ENCODE results near the gene WDR5.

The WDR5 gene

DNA sequence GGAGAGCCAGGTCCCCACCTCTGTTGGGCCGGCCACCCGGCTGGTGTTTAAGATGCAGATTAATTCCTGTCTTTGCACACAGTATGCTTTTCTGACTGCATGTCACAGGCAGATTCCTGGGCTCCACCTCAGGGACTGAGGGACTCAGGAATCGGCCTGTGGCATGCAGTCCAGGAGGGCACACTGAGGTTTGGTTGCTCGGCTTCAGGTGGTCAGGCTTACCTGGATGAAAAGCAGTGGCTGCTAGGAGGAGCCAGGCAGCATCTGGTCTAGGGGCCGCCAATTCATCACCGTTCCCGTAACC lies 1.1 kb downstream of the WDR5 start:
- DNase-seq (ENCODE audit: low read depth, low spot score) = no peak
- CTCF ChIA-PET = interaction anchor here (1.3 kb wide), 1 partner anchor 355 kb away, joined by 3 read pairs; no protein-coding TSS in a partner anchor
- TF ChIP-seq, protein P1, sequence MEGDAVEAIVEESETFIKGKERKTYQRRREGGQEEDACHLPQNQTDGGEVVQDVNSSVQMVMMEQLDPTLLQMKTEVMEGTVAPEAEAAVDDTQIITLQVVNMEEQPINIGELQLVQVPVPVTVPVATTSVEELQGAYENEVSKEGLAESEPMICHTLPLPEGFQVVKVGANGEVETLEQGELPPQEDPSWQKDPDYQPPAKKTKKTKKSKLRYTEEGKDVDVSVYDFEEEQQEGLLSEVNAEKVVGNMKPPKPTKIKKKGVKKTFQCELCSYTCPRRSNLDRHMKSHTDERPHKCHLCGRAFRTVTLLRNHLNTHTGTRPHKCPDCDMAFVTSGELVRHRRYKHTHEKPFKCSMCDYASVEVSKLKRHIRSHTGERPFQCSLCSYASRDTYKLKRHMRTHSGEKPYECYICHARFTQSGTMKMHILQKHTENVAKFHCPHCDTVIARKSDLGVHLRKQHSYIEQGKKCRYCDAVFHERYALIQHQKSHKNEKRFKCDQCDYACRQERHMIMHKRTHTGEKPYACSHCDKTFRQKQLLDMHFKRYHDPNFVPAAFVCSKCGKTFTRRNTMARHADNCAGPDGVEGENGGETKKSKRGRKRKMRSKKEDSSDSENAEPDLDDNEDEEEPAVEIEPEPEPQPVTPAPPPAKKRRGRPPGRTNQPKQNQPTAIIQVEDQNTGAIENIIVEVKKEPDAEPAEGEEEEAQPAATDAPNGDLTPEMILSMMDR (IDR thresholded peaks at IDR 0.05; ENCODE audit: insufficient read depth, low read length, missing control alignments) = no peak
- H3K4me3 ChIP-seq (ENCODE audit: low read depth, low read length) = peak overlapping the region; percentile 90
- POLR2A ChIA-PET = no interaction called here

DNA sequence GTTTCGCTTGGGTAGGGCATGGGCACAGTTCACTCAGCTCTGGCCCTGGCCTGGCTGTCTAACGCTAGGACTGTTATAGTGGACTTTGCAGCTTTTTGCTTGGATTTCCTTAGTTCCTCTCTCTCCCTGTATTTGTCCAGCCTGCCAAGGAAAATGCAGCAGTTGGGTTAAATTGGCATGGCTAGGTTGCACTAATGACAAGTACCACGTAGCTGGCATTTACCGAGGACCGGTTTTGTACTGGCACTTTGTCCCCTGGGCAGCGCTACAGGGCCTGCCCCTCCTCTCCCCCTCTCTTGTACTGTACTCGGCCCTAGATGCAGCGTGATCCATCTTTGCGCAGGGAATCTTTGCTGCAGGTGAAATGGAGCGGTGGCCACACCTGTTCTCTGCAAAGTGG lies 2.4 kb downstream of the WDR5 start:
- ChIA-PET POLR2A (no interaction called here), CTCF (interaction anchor here (1.0 to 1.7 kb wide), 3 partner anchors 24 to 39 kb away, joined by 4 to 5 read pairs (median 4); no protein-coding TSS in a partner anchor)
- no peak overlapping the region; the same call in 1 of the 2 replicates for H3K4me3 ChIP-seq (ENCODE audit: low read depth, low read length)
- DNase-seq (ENCODE audit: low read depth, low spot score) = no peak
- TF ChIP-seq, protein P1 (IDR thresholded peaks at IDR 0.05; ENCODE audit: insufficient read depth, low read length, missing control alignments) = no peak

DNA sequence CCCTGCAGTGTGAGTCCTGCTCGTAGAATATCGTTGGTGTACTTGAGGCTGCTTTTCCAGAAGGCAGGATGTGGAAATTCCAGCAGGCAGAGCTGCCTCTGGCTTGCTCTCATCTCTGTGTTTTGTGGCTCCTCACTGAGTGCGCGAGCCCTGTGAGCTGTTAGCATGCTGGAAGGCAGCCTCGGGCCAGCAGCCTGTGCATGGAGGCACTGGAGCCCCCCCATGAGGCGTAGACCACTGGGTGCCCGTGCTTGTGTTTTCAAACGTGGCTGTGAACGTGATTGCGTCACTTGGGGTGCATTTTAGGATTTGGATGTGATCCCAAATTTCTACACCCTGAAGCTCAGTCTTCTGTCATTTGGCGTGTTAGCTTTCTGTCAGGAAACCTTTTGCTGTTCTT lies 3.2 kb downstream of the WDR5 start:
- ChIA-PET POLR2A (no interaction called here), CTCF (interaction anchor here (1.0 to 1.7 kb wide), 4 partner anchors 17 to 40 kb away, joined by 3 to 5 read pairs (median 4); no protein-coding TSS in a partner anchor)
- TF ChIP-seq, protein P1 (IDR thresholded peaks at IDR 0.05; ENCODE audit: insufficient read depth, low read length, missing control alignments) = no peak
- H3K4me3 ChIP-seq (ENCODE audit: low read depth, low read length) = peak overlapping the region; percentile 4; the same call in 1 of the 2 replicates
- no peak for DNase-seq (ENCODE audit: low read depth, low spot score)

DNA sequence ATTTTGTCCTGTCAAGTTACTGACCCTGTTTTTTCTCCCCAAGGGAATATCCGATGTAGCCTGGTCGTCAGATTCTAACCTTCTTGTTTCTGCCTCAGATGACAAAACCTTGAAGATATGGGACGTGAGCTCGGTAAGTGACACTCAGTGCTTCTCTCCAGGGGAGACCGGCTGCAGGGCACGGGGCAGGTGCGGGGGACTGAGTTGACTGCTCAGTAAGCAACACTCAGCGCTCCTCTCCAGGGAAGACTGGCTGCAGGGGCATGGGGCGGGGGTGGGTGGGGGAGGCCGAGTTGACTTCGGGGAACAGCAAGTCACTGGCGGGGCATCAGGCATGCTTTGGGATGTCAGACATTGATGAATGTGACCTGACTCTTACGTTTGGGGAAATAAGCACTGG lies 6.0 kb downstream of the WDR5 start:
- TF ChIP-seq, protein P1 (IDR thresholded peaks at IDR 0.05; ENCODE audit: insufficient read depth, low read length, missing control alignments) = no peak
- no peak overlapping the region for H3K4me3 ChIP-seq (ENCODE audit: low read depth, low read length)
- CTCF ChIA-PET = interaction anchor here (0.7 kb wide), 1 partner anchor 498 kb away, joined by 3 read pairs; no protein-coding TSS in a partner anchor
- POLR2A ChIA-PET = no interaction called here
- no peak for DNase-seq (ENCODE audit: low read depth, low spot score)

DNA sequence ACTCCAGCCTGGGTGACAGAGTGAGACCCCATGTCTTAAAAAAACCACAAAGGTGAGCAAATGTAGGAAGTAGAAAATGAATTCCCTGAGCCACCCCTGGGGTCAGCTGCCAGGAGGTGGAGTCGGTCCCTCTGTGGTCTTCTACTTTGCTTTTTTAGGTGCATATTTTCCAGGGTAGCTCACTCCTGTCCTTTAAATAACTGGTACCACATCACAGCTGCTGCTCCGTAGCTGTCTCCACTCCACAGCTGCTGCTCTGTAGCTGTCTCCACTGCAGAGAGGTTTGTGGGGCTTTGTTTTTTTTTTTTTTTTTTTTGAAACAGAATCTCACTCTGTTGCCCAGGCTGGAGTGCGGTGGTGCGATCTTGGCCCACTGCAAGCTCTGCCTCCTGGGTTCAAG lies 8.9 kb downstream of the WDR5 start:
- no peak for DNase-seq (ENCODE audit: low read depth, low spot score)
- ChIA-PET POLR2A (no interaction called here), CTCF (no interaction called here)
- TF ChIP-seq, protein P1 (IDR thresholded peaks at IDR 0.05; ENCODE audit: insufficient read depth, low read length, missing control alignments) = no peak
- no peak overlapping the region for H3K4me3 ChIP-seq (ENCODE audit: low read depth, low read length)

DNA sequence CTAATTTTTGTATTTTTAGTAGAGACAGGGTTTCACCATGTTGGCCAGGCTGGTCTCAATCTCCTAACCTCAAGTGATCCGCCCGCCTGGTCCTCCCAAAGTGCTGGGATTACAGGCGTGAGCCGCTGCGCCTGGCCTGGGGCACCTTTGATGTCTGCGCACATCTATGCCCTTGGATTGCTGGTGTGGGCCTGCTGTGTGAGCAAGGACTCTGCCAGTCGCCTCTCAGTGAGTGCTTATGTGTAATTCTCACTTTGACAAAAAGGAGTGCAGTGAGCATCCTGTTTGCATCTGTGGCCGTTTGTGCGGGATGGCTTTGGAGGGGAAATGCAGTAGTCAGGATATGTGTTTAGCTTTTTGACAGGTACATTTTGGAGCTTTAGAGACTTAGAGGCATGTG lies 9.4 kb downstream of the WDR5 start:
- POLR2A ChIA-PET = no interaction called here
- no peak for DNase-seq (ENCODE audit: low read depth, low spot score)
- H3K4me3 ChIP-seq (ENCODE audit: low read depth, low read length) = no peak overlapping the region
- CTCF ChIA-PET = no interaction called here
- TF ChIP-seq, protein P1 (IDR thresholded peaks at IDR 0.05; ENCODE audit: insufficient read depth, low read length, missing control alignments) = no peak
